Measurements from ENCODE around the gene RNF183.

Gene RNF183

DNA sequence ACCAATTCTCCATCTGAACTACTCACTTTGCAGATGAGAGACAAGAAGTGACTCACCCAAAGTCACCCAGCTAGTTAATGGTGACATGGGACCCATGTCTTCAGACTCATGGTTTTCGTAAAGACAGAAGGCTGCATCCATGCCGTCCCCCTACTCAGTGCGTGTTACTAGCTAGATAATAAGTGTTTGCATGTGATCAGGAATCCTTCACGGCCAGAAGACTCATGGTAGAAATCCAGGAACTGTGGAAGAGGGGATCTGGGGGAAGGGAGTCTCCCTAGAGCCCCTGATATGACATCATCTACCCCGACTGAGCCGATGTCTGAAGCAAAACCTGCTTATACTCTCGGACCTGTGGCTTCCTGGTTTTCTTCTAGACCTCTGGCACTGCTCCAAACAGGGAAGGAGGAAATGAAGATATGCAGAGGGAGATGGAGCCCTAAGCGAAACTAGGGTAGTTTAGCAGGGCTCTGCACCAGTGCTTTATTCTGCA is 3.3 kb downstream of the RNF183 start:
- TF ChIP-seq HOXC10 (CRISPR knock-in tag; IDR thresholded peaks at IDR 0.05), result no peak
- TF ChIP-seq, protein P1, sequence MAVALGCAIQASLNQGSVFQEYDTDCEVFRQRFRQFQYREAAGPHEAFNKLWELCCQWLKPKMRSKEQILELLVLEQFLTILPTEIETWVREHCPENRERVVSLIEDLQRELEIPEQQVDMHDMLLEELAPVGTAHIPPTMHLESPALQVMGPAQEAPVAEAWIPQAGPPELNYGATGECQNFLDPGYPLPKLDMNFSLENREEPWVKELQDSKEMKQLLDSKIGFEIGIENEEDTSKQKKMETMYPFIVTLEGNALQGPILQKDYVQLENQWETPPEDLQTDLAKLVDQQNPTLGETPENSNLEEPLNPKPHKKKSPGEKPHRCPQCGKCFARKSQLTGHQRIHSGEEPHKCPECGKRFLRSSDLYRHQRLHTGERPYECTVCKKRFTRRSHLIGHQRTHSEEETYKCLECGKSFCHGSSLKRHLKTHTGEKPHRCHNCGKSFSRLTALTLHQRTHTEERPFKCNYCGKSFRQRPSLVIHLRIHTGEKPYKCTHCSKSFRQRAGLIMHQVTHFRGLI (tag by site-specific recombination; IDR thresholded peaks at IDR 0.05), result peak; percentile 75
- no peak overlapping the region for H3K27ac ChIP-seq (ENCODE audit: extremely low read depth, low read depth, low read length)
- ChIA-PET CTCF (interaction anchor here (1.1 to 1.7 kb wide), 2 partner anchors 12 to 107 kb away, joined by 3 to 5 read pairs; no protein-coding TSS in a partner anchor), POLR2A (interaction anchor here (0.6 to 1.8 kb wide), 3 partner anchors 24 to 190 kb away, joined by 4 to 5 read pairs (median 5); partner anchors contain the start of genes CDC26, FKBP15, PRPF4 and SLC31A1)
- no peaks in the 10 kb centered on the region for H3K9me3 ChIP-seq (ENCODE audit: control insufficient read depth, insufficient read depth, low read depth, low read length)
- H3K4me3 ChIP-seq (ENCODE audit: low read depth, low read length), result no peak overlapping the region
- H3K4me1 ChIP-seq (ENCODE audit: control insufficient read depth, insufficient read depth, low read length), result no peaks in the 10 kb centered on the region
- no peaks in the 10 kb centered on the region for H3K36me3 ChIP-seq (ENCODE audit: control insufficient read depth in 2 of 2, insufficient read depth in 1 of 2, low read length in 2 of 2)

DNA sequence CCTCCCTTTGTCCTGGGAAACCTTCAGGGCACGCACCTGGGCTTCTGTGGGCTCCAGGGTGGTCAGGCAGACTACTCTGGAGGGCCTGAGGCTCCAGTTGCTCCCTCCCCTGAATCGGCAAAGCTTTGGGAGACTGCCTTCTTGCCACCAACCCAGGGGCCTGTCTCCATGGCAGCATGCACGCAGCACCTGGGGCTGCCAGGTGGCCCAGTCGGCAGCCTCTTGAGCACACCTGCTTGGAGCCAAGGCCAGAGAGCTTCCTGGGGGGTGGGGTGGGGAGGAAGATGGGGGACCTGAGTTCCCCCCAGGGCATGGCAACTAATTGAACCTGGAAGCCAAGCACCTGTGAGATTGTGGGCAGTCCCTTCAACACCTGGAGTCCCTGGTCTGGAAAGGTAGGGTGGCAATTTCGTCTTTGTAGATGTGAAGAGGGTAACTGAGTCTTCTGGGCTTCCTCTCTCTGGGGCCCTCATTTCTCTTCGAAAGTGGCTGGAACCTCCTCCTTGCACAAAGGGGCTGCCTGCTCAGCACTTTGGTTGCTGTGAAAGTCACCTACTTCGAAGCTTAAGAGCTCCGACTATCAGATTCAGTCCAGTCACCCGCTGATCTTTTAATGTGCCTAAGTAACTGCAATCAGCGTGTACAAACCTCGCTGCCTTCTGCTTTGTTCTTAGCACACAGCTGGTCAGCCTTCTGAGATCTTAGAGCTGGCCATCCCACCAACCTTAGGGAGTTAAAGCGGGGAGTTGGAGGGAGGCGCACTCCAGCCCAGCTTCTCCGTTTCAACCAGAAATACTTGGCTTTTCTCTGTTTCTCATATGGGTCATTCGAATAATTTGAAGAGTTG is 4.0 kb downstream of the RNF183 start:
- no peak overlapping the region for H3K27ac ChIP-seq (ENCODE audit: extremely low read depth, low read depth, low read length)
- no peaks in the 10 kb centered on the region for H3K9me3 ChIP-seq (ENCODE audit: control insufficient read depth, insufficient read depth, low read depth, low read length)
- ChIA-PET CTCF (interaction anchor here (1.7 kb wide), 1 partner anchor 12 kb away, joined by 5 read pairs; no protein-coding TSS in a partner anchor), POLR2A (interaction anchor here (0.9 to 1.8 kb wide), 3 partner anchors 24 to 78 kb away, joined by 3 to 5 read pairs (median 4); partner anchors contain the start of genes CDC26, FKBP15, PRPF4 and SLC31A1)
- H3K36me3 ChIP-seq (ENCODE audit: control insufficient read depth in 2 of 2, insufficient read depth in 1 of 2, low read length in 2 of 2), result peaks cover 0 to under 1% of the 10 kb centered on the region in 2 experiments; a peak in 1 of 3 replicates
- H3K4me3 ChIP-seq (ENCODE audit: low read depth, low read length), result no peak overlapping the region
- H3K4me1 ChIP-seq (ENCODE audit: control insufficient read depth, insufficient read depth, low read length), result no peaks in the 10 kb centered on the region
- TF ChIP-seq ZNF132 (tag by site-specific recombination; IDR thresholded peaks at IDR 0.05; ENCODE audit: borderline replicate concordance), result no peak
- no peak for TF ChIP-seq ZNF433 (tag by site-specific recombination; IDR thresholded peaks at IDR 0.05; ENCODE audit: low read depth)
- no peak for TF ChIP-seq MEIS1 (CRISPR knock-in tag; IDR thresholded peaks at IDR 0.05; ENCODE audit: borderline replicate concordance)

DNA sequence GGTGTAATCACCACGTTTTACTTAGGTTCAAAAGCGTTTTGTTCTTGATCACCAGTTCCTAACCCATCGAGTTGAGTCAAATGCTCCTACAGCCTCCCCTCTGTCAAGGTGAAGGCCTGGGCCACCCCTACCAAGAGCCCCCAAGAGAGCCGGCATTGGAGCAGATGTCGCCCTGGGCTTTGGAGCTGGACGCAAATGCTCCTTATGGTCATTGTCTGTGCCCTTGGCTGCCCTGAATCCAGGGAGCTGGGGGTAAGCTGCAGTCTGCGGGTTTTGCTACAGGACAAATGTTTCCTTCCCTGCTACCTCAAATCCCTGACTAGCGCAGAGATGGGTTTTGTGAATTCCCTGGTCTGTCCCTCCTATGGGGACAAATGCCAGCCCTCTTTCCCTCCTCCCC is 4.9 kb downstream of the RNF183 start:
- POLR2A ChIA-PET, result interaction anchor here (1.2 to 1.8 kb wide), 2 partner anchors 23 to 42 kb away, joined by 3 to 5 read pairs; partner anchors contain the start of genes CDC26, PRPF4 and WDR31
- CTCF ChIA-PET, result no interaction called here
- peaks cover 1 to 7% of the 10 kb centered on the region in 2 experiments; a peak in 2 of 3 replicates for H3K36me3 ChIP-seq (ENCODE audit: control insufficient read depth in 2 of 2, insufficient read depth in 1 of 2, low read length in 2 of 2)
- no peak overlapping the region for H3K4me3 ChIP-seq (ENCODE audit: low read depth, low read length)
- TF ChIP-seq ZNF112 (tag by site-specific recombination; IDR thresholded peaks at IDR 0.05), result no peak
- no peak for TF ChIP-seq ZNF610 (tag by site-specific recombination; IDR thresholded peaks at IDR 0.05; ENCODE audit: borderline replicate concordance)
- TF ChIP-seq ZFP3 (tag by site-specific recombination; IDR thresholded peaks at IDR 0.05; ENCODE audit: low read depth), result no peak
- no peak for TF ChIP-seq ZNF785 (tag by site-specific recombination; IDR thresholded peaks at IDR 0.05)
- no peak for TF ChIP-seq ZNF777 (tag by site-specific recombination; IDR thresholded peaks at IDR 0.05; ENCODE audit: borderline replicate concordance)
- no peak for TF ChIP-seq ZNF350 (tag by site-specific recombination; IDR thresholded peaks at IDR 0.05)
- no peaks in the 10 kb centered on the region for H3K9me3 ChIP-seq (ENCODE audit: control insufficient read depth, insufficient read depth, low read depth, low read length)
- H3K4me1 ChIP-seq (ENCODE audit: control insufficient read depth, insufficient read depth, low read length), result no peaks in the 10 kb centered on the region
- H3K27ac ChIP-seq (ENCODE audit: extremely low read depth, low read depth, low read length), result no peak overlapping the region

DNA sequence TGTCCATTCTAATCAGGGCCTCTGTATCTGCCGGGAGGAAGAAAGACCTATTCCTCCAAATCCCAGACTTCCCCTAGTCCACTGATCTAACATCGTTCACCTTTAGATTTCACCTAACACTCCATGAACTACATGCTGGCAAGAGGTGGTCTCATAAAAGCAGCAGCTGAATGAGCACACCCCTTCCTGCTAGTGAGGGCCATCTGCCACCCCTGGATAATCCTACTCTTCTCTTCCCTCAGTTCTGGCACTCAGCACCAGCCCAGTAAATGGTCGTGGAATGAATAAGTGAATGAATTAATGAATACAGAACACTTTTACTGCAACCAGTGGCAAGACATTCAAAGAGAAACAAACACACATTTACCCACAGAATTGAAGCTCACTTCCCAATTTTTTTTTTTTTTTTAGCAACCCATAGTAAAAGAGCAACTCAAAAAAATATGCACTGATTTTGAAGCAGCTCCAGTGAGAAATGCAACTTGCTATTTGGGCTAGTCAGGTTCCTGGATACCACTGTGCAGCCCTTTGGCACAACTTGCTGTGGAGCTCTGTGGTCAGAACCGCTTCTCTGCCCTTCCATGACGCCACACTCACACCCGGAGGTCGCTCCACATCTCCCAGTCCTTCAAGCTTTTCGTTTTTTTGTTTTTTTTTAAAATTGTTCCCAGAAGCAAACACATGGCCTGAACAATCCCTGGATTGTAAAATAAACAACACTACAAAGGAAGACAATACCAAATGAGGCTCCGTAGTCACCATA is 6.2 kb downstream of the RNF183 start:
- ChIA-PET POLR2A (interaction anchor here (0.9 to 1.1 kb wide), 2 partner anchors 76 to 80 kb away, joined by 3 to 4 read pairs; partner anchors contain the start of genes FKBP15, HDHD3 and SLC31A1), CTCF (interaction anchor here (0.6 to 2.6 kb wide), 3 partner anchors 11 to 365 kb away, joined by 3 to 8 read pairs (median 4); no protein-coding TSS in a partner anchor)
- H3K4me1 ChIP-seq (ENCODE audit: control insufficient read depth, insufficient read depth, low read length), result no peaks in the 10 kb centered on the region
- no peak overlapping the region for H3K27ac ChIP-seq (ENCODE audit: extremely low read depth, low read depth, low read length)
- H3K9me3 ChIP-seq (ENCODE audit: control insufficient read depth, insufficient read depth, low read depth, low read length), result no peaks in the 10 kb centered on the region
- no peak overlapping the region for H3K4me3 ChIP-seq (ENCODE audit: low read depth, low read length)
- peaks cover 9 to 21% of the 10 kb centered on the region in 2 experiments; a peak in 2 of 3 replicates for H3K36me3 ChIP-seq (ENCODE audit: control insufficient read depth in 2 of 2, insufficient read depth in 1 of 2, low read length in 2 of 2)
- TF ChIP-seq ZBTB17 (tag by site-specific recombination; IDR thresholded peaks at IDR 0.05) (no peak), ZNF211 (tag by site-specific recombination; IDR thresholded peaks at IDR 0.05; ENCODE audit: low read depth) (no peak), ZNF23 (tag by site-specific recombination; IDR thresholded peaks at IDR 0.05; ENCODE audit: borderline replicate concordance) (no peak)
- TF ChIP-seq, protein P2, sequence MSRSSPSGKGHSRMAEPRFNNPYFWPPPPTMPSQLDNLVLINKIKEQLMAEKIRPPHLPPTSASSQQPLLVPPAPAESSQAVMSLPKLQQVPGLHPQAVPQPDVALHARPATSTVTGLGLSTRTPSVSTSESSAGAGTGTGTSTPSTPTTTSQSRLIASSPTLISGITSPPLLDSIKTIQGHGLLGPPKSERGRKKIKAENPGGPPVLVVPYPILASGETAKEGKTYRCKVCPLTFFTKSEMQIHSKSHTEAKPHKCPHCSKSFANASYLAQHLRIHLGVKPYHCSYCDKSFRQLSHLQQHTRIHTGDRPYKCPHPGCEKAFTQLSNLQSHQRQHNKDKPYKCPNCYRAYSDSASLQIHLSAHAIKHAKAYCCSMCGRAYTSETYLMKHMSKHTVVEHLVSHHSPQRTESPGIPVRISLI (tag by site-specific recombination; IDR thresholded peaks at IDR 0.05), result no peak
- TF ChIP-seq, protein P3, sequence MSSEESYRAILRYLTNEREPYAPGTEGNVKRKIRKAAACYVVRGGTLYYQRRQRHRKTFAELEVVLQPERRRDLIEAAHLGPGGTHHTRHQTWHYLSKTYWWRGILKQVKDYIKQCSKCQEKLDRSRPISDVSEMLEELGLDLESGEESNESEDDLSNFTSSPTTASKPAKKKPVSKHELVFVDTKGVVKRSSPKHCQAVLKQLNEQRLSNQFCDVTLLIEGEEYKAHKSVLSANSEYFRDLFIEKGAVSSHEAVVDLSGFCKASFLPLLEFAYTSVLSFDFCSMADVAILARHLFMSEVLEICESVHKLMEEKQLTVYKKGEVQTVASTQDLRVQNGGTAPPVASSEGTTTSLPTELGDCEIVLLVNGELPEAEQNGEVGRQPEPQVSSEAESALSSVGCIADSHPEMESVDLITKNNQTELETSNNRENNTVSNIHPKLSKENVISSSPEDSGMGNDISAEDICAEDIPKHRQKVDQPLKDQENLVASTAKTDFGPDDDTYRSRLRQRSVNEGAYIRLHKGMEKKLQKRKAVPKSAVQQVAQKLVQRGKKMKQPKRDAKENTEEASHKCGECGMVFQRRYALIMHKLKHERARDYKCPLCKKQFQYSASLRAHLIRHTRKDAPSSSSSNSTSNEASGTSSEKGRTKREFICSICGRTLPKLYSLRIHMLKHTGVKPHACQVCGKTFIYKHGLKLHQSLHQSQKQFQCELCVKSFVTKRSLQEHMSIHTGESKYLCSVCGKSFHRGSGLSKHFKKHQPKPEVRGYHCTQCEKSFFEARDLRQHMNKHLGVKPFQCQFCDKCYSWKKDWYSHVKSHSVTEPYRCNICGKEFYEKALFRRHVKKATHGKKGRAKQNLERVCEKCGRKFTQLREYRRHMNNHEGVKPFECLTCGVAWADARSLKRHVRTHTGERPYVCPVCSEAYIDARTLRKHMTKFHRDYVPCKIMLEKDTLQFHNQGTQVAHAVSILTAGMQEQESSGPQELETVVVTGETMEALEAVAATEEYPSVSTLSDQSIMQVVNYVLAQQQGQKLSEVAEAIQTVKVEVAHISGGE (tag by site-specific recombination; conservative IDR thresholded peaks at IDR 0.05; ENCODE audit: low read depth), result no peak

Data from HEK293 (cell line).